Activated T-cell treated with anti-CD3 and anti-CD28 coated beads, Interleukin-2, amount 50 U/mL, for 24 hours (primary cell): Measurements from ENCODE around the gene RAB5IF.
"Not testable (repeated sequence)": the region's sequence is repeated elsewhere in the genome, so short reads cannot be mapped to it uniquely, and the experiment has no call there.

ENCODE experiments used
- DNase-seq: peaks from one replicate; pipeline ENCODE4 v3.0.0-alpha.2; 2020
- H3K27ac Mint-ChIP-seq: 2 replicates; pipeline ENCODE4 v1.8.0; 2020; ENCODE audit warnings: mild to moderate bottlenecking, mixed read lengths
- H3K27me3 Mint-ChIP-seq: 2 replicates; pipeline ENCODE4 v1.8.0; 2020; ENCODE audit warnings: mixed read lengths
- H3K36me3 Mint-ChIP-seq: 2 replicates; pipeline ENCODE4 v1.8.0; 2020; ENCODE audit warnings: low read depth, mixed read lengths
- H3K4me1 Mint-ChIP-seq: 2 replicates; pipeline ENCODE4 v1.8.0; 2020; ENCODE audit warnings: low read depth, mixed read lengths
- H3K4me3 Mint-ChIP-seq: 2 replicates; pipeline ENCODE4 v1.8.0; 2020; ENCODE audit warnings: mild to moderate bottlenecking, moderate library complexity, mixed read lengths
- H3K9me3 Mint-ChIP-seq: 2 replicates; pipeline ENCODE4 v1.8.0; 2020; ENCODE audit warnings: mixed read lengths

RAB5IF gene

GRCh38 chr20:36606158-36607066 lies 833 bp downstream of the RAB5IF start:
- H3K36me3 Mint-ChIP-seq = peaks cover 56% of the 10 kb centered on the region

DNA sequence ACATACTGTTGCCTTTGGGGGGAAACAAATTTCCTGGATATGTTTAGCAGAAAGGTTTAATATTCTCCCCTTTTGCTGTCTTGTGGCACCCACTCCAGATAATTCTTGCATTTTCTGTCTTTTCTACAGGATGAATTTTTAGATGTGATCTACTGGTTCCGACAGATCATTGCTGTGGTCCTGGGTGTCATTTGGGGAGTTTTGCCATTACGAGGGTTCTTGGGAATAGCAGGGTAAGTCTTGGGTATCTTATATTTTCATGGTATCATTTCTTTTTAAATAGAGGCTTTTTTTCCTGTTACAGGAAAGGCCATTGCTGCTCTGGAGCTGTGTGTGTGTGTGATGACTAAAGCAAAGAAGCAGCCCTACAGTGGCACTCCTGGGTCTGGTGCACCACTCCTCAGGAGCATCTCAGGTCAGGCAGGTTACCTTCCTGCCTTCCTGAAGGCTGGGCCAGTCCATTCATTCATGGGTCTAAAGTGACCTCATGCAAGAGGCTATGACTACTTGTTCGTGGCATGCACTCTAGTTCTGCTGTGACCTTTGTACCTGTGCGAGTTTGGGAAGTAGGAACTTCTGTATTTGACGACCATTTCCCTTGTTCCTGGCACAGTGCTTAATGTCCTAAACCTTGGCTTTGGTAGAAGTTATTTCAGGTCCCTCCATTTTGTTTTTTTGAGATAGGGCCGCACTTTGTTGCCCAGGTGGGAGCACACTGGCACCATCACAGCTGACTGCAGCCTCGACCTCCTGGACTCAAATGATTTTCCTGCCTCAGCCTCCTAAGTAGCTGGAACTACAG lies 2.2 kb downstream of the RAB5IF start:
- Mint-ChIP-seq H3K4me3 (peak overlapping the region; percentile 98), H3K4me1 (peaks cover 32% of the 10 kb centered on the region), H3K27ac (peak overlapping the region; percentile 96), H3K36me3 (peaks cover 69% of the 10 kb centered on the region), H3K9me3 (no peaks in the 10 kb centered on the region), H3K27me3 (no peaks in the 10 kb centered on the region)
- DNase-seq = no peak

More at GRCh38 chr20:36606158-36607066, 833 bp downstream of the RAB5IF start:
- Mint-ChIP-seq H3K27me3 (no peaks in the 10 kb centered on the region), H3K4me3 (peak overlapping the region; percentile 98), H3K9me3 (no peaks in the 10 kb centered on the region), H3K27ac (peak overlapping the region; percentile 96), H3K4me1 (peaks cover 27% of the 10 kb centered on the region)
- DNase-seq = no peak

DNA sequence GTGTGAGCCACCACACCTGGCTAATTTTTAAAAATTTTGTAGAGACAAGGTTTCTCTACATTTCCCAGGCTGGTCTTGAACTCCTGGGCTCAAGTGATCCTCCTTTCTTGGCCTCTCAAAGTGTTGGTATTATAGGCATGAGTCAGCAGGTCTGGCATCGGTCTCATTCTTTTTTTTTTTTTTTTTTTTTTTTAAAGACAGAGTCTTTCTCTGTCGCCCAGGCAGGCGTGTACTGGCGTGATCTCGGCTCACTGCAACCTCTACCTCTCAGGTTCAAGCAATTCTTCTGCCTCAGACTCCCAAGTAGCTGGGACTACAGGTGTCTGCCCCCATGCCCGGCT lies 2.8 kb downstream of the RAB5IF start:
- Mint-ChIP-seq H3K36me3 (peaks cover 75% of the 10 kb centered on the region), H3K4me1 (peaks cover 36% of the 10 kb centered on the region), H3K4me3 (peak overlapping the region; percentile 98), H3K27ac (peak overlapping the region; percentile 96)
- not testable (repeated sequence) for H3K9me3 Mint-ChIP-seq, DNase-seq, H3K27me3 Mint-ChIP-seq

GRCh38 chr20:36611625-36612024 lies 6.0 kb downstream of the RAB5IF start:
- Mint-ChIP-seq H3K4me3 (no peak overlapping the region), H3K9me3 (no peaks in the 10 kb centered on the region), H3K27me3 (no peaks in the 10 kb centered on the region), H3K36me3 (peaks cover 93% of the 10 kb centered on the region), H3K27ac (peak overlapping the region; percentile 82), H3K4me1 (peaks cover 41% of the 10 kb centered on the region)
- no peak for DNase-seq

DNA sequence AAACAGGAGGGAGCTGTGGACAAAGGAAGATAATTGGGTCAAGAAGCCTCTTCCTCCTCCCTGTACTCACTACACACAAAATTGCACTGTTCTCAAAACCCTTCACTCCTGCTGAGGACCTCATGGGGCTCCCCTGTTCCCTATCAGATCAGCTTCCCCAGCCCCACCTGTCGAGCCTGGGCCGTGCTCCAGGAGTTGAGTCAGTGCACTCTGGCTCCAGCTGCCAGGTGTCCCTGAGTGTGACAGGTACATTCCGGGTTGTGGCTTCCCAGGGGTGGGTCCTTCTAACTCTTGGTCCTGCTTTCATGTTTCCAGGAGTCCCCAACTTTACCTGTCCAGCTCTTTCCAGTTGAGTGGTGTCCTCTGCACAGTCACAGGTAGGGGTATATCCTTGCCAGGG lies 8.4 kb downstream of the RAB5IF start:
- Mint-ChIP-seq H3K9me3 (no peaks in the 10 kb centered on the region), H3K4me3 (no peak overlapping the region), H3K27ac (peak overlapping the region; percentile 72), H3K27me3 (no peaks in the 10 kb centered on the region), H3K4me1 (peaks cover 23% of the 10 kb centered on the region), H3K36me3 (peaks cover 76% of the 10 kb centered on the region)
- DNase-seq = no peak

GRCh38 chr20:36614781-36615557 lies 9.4 kb downstream of the RAB5IF start:
- H3K36me3 Mint-ChIP-seq = peaks cover 68% of the 10 kb centered on the region
- no peak overlapping the region for H3K4me3 Mint-ChIP-seq
- no peak for DNase-seq
- H3K27ac Mint-ChIP-seq = peak overlapping the region; percentile 72
- H3K9me3 Mint-ChIP-seq = no peaks in the 10 kb centered on the region
- peaks cover 23% of the 10 kb centered on the region for H3K4me1 Mint-ChIP-seq
- H3K27me3 Mint-ChIP-seq = no peaks in the 10 kb centered on the region

GRCh38 chr20:36620917-36621316 lies 15.3 kb downstream of the RAB5IF start:
- DNase-seq = no peak
- Mint-ChIP-seq H3K4me3 (no peak overlapping the region), H3K9me3 (no peaks in the 10 kb centered on the region), H3K27me3 (no peaks in the 10 kb centered on the region), H3K4me1 (peaks cover 25% of the 10 kb centered on the region), H3K36me3 (peaks cover 56% of the 10 kb centered on the region), H3K27ac (no peak overlapping the region)

DNA sequence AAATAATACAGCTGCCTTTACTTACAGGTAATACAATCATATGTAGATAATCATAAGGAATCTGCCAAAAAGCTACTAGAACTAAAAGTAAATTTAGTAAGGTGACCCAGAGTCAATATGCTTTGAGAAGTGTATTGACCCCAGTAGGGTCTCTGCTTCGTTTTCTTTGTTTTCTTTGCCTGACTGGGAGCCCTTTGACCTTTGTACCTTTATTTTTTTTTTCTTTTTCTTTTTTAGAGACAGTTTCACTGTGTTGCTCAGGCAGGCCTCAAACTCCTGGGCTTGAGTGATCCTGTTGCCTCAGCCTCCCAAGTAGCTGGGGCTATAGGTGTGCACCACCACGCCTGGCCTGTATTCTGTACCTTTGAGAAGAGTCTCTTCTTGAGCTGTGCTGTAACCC lies 17.9 kb downstream of the RAB5IF start:
- peak overlapping the region; percentile 50 for H3K27ac Mint-ChIP-seq
- H3K4me3 Mint-ChIP-seq = no peak overlapping the region
- peaks cover 41% of the 10 kb centered on the region for H3K4me1 Mint-ChIP-seq
- peaks cover 75% of the 10 kb centered on the region for H3K36me3 Mint-ChIP-seq
- no peaks in the 10 kb centered on the region for H3K27me3 Mint-ChIP-seq
- no peak for DNase-seq
- no peaks in the 10 kb centered on the region for H3K9me3 Mint-ChIP-seq

DNA sequence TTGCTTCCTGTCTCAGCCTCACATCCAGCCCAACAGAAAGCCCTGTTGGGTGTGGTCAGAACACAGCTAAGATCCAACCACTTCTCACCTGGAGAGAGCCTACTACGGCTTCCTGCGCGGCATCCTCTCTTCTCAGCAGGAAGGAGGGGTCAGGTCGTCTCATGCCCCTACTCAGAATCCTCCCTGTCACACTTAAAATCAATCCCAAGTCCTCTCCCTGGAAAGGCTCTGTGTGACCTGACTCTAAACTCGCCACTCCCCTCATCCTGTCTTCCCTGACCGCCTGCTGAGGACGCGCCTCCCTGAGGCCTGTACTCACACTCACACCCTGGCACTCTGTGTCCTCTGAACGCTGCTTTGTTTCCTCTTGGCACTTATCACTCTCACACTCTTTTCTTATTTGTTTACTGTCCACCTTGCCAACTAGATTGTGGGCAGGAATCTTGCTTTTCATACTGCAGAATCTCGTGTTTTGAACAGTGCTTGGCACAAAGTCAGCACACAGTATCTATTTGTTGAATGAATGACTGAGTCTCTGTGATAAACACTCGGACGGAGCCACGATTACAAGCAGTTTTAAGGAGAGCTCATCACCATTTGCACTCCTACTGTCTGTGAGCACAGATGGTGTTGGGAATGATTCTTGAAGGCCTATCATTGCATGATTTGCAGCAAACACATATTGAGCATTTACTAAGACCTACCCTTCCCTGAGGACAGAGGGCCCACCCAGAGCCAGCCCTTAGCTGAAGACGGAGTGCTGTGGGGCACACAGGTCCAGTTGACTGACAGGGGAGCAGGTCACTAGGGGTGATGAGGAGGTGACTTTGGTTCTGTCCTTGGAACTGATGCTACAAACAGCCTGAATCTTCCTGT lies 18.7 kb downstream of the RAB5IF start:
- H3K4me1 Mint-ChIP-seq = peaks cover 45% of the 10 kb centered on the region
- H3K4me3 Mint-ChIP-seq = no peak overlapping the region
- no peaks in the 10 kb centered on the region for H3K9me3 Mint-ChIP-seq

GRCh38 chr20:36624944-36625324 lies 19.4 kb downstream of the RAB5IF start:
- Mint-ChIP-seq H3K4me3 (no peak overlapping the region), H3K27me3 (no peaks in the 10 kb centered on the region), H3K27ac (peak overlapping the region; percentile 27), H3K36me3 (peaks cover 85% of the 10 kb centered on the region), H3K9me3 (no peaks in the 10 kb centered on the region), H3K4me1 (peaks cover 51% of the 10 kb centered on the region)
- DNase-seq = no peak

More for the DNA sequence above, 18.7 kb downstream of the RAB5IF start:
- no peaks in the 10 kb centered on the region for H3K27me3 Mint-ChIP-seq
- DNase-seq = no peak
- H3K27ac Mint-ChIP-seq = peak overlapping the region; percentile 27
- H3K36me3 Mint-ChIP-seq = peaks cover 79% of the 10 kb centered on the region

GRCh38 chr20:36628076-36628475 lies 22.5 kb downstream of the RAB5IF start:
- no peak overlapping the region for H3K4me3 Mint-ChIP-seq
- H3K4me1 Mint-ChIP-seq = peaks cover 63% of the 10 kb centered on the region
- H3K9me3 Mint-ChIP-seq = no peaks in the 10 kb centered on the region
- peaks cover 96% of the 10 kb centered on the region for H3K36me3 Mint-ChIP-seq
- DNase-seq = no peak
- H3K27me3 Mint-ChIP-seq = no peaks in the 10 kb centered on the region
- H3K27ac Mint-ChIP-seq = peak overlapping the region; percentile 78

GRCh38 chr20:36629719-36630681 lies 24.4 kb downstream of the RAB5IF start:
- Mint-ChIP-seq H3K27ac (peak overlapping the region; percentile 95), H3K4me3 (peak overlapping the region; percentile 60), H3K9me3 (no peaks in the 10 kb centered on the region), H3K36me3 (peaks cover 95% of the 10 kb centered on the region), H3K27me3 (no peaks in the 10 kb centered on the region), H3K4me1 (peaks cover 50% of the 10 kb centered on the region)
- DNase-seq = peak; percentile 67

- Mint-ChIP-seq H3K36me3 (peaks cover 92% of the 10 kb centered on the region), H3K27me3 (no peaks in the 10 kb centered on the region), H3K27ac (peak overlapping the region; percentile 95), H3K9me3 (no peaks in the 10 kb centered on the region), H3K4me1 (peaks cover 50% of the 10 kb centered on the region), H3K4me3 (no peak overlapping the region)
- no peak for DNase-seq
Measured at GRCh38 chr20:36631646-36632045, 26.1 kb downstream of the RAB5IF start.
